Astrocyte of the hippocampus (primary cell): ENCODE data around the gene VANGL1.

Source experiments
- DNase-seq: peaks from one replicate; pipeline ENCODE4 v3.0.0; 2011; ENCODE audit warnings: low read depth, low spot score

VANGL1 gene

DNA sequence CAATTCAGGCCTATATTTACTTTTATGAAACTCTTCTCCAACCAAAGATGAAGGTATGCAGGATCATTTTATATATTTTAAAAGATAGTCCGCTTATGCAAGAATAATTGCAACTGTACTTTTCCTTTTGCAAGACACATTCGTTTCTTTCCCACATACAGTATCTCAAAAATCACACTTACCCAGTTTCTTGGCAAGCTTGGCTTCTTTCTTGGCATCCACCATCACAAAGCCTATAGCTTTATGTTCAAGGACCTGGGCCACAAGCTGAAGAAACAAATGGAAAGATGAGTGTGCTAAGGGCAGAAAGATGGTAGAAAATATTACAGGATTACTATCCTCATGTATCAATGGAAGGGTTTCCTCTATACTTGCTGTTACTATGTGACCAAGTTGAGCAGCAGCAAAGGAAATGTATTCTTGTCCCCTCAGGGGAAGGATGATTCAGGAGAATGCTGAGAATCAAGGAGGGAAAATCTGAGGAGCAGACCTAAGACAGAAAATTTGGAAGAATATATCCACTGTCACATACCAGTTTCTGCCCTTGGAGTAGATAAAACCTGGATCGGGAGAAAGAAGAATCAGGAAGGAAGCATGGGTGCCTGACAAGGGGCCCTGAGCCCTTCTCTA lies 103.0 kb downstream of the VANGL1 start:
- DNase-seq = no peak

GRCh38 chr1:115746021-115746690 lies 104.4 kb downstream of the VANGL1 start:
- no peak for DNase-seq
